PC-9 (cell line): ENCODE results near the gene PIH1D1. TPM values are rescaled to one million over a fixed set of nuclear protein-coding genes. Genes with fewer than 3 reads are reported as not detected.

Experiments used
- BruUV-seq: library from RNA; stranded (reverse); fragments of 400-500 nt; replicated peaks from 2 replicates; lab custom pipeline; 2021; lab: Mats Ljungman, UMichigan
- CTCF ChIA-PET: fragments of 300-600 bp; sonication (Branson Sonifier 250); formaldehyde crosslinking; loops from one replicate; lab custom pipeline; 2022; ENCODE audit warnings: antibody characterized with exemption; lab: Charles Lee
- POLR2A ChIA-PET: fragments of 300-600 bp; sonication (Branson Sonifier 250); formaldehyde crosslinking; loops from one replicate; lab custom pipeline; 2022; ENCODE audit warnings: antibody characterized with exemption; ENCODE audit not compliant: unreplicated experiment; lab: Charles Lee
- DNase-seq, 2 experiments: peaks; one replicate each; pipeline versions ENCODE4 v3.0.0 to v3.0.0-alpha.2; 2015 to 2022; ENCODE audit warnings: mixed read lengths in 1 of 2
- H2AFZ ChIP-seq: fragments of 200-600 bp; sonication (generic); 2 replicates; pipeline ENCODE4 v1.8.1; 2017; ENCODE audit warnings: antibody characterized with exemption
- H3F3A ChIP-seq: fragments of 200-600 bp; sonication (generic); 2 replicates; pipeline ENCODE4 v1.8.1; 2017; ENCODE audit warnings: antibody characterized with exemption, mild to moderate bottlenecking, low read depth; ENCODE audit not compliant: insufficient read depth
- H3K27ac ChIP-seq: fragments of 200-600 bp; sonication (generic); 2 replicates; pipeline ENCODE4 v1.6.1; 2016; ENCODE audit warnings: mixed run types
- H3K27me3 ChIP-seq: fragments of 200-600 bp; sonication (generic); 2 replicates; pipeline ENCODE4 v1.6.1; 2016; ENCODE audit warnings: low read depth, mixed run types; ENCODE audit not compliant: insufficient read depth
- H3K36me3 ChIP-seq: fragments of 200-600 bp; sonication (generic); 2 replicates; pipeline ENCODE4 v1.6.1; 2016; ENCODE audit warnings: low read depth, mixed run types
- H3K4me1 ChIP-seq: fragments of 200-600 bp; sonication (generic); replicated peaks from 2 replicates; pipeline ENCODE4 v1.6.1; 2016; ENCODE audit warnings: mixed run types; ENCODE audit not compliant: insufficient read depth
- H3K4me2 ChIP-seq: fragments of 200-600 bp; sonication (generic); 2 replicates; pipeline ENCODE4 v1.6.1; 2017; ENCODE audit warnings: mixed run types
- H3K4me3 ChIP-seq: fragments of 200-600 bp; sonication (generic); 2 replicates; pipeline ENCODE4 v1.6.1; 2016; ENCODE audit warnings: mixed run types
- H3K79me2 ChIP-seq: fragments of 200-600 bp; sonication (generic); 2 replicates; pipeline ENCODE4 v1.6.1; 2017; ENCODE audit warnings: low read depth, mixed run types
- H3K9me2 ChIP-seq: fragments of 200-600 bp; sonication (generic); 2 replicates; pipeline ENCODE4 v1.8.1; 2017; ENCODE audit warnings: mild to moderate bottlenecking; ENCODE audit not compliant: insufficient read depth
- H3K9me3 ChIP-seq: fragments of 200-600 bp; sonication (generic); 2 replicates; pipeline ENCODE4 v1.8.1; 2016; ENCODE audit warnings: low read depth; ENCODE audit not compliant: insufficient read depth
- H4K20me1 ChIP-seq: fragments of 200-600 bp; sonication (generic); 2 replicates; pipeline ENCODE4 v1.8.1; 2017; ENCODE audit not compliant: insufficient read depth
- CTCF ChIP-seq: fragments of 200-600 bp; sonication (generic); conservative IDR thresholded peaks from 2 replicates; pipeline ENCODE4 v1.6.1; 2017; ENCODE audit warnings: mixed run types, antibody characterized with exemption, mild to moderate bottlenecking, moderate library complexity
- EZH2 ChIP-seq: fragments of 200-600 bp; sonication (generic); IDR thresholded peaks from 2 replicates; pipeline ENCODE4 v1.8.0; 2017; ENCODE audit warnings: antibody characterized with exemption, low read depth
- intact Hi-C: fragments of 100-400 bp; cut with micrococcal nuclease; formaldehyde crosslinking; loops from one replicate; pipeline ENCODE4 v1.10.0; 2022; ENCODE audit not compliant: unreplicated experiment
- total RNA-seq: library from RNA; stranded (reverse); gene quantifications from 2 replicates; pipeline ENCODE4 v1.2.3, GENCODE V29; 2021

PIH1D1 gene
- total RNA-seq, 1 experiment from 2014 or later = 156 TPM

GRCh38 chr19:49442354-49442753 lies 9.3 kb downstream of the PIH1D1 start:
- ChIA-PET POLR2A (interaction anchor here (0.6 to 0.7 kb wide), 4 partner anchors 9 to 198 kb away, joined by 3 to 6 read pairs (median 4); no protein-coding TSS in a partner anchor), CTCF (interaction anchor here (0.5 to 0.6 kb wide), 5 partner anchors 13 to 315 kb away, joined by 3 to 16 read pairs (median 7); partner anchors contain the start of gene RCN3)
- Histone ChIP-seq H3K27ac (no peak overlapping the region), H3K4me1 (peaks cover 9% of the 10 kb centered on the region; the same call in 1 of the 2 replicates), H3K36me3 (no peaks in the 10 kb centered on the region; the same call in 1 of the 2 replicates), H3K4me3 (peak overlapping the region; percentile 83; the same call in 1 of the 2 replicates), H4K20me1 (no peaks in the 10 kb centered on the region), H3K27me3 (peaks cover 37% of the 10 kb centered on the region), H3K4me2 (peak overlapping the region; percentile 89), H3F3A (peaks cover 46% of the 10 kb centered on the region), H3K9me3 (no peaks in the 10 kb centered on the region), H2AFZ (peak overlapping the region; percentile 96), H3K79me2 (no peaks in the 10 kb centered on the region), H3K9me2 (no peaks in the 10 kb centered on the region)
- no peak for DNase-seq
- BruUV-seq = no TSS peak
- intact Hi-C loops = loop anchor here (10.0 kb wide), 1 partner anchor 178 kb away; no protein-coding TSS in a partner anchor
- TF ChIP-seq EZH2 (no peak), CTCF (no peak)

DNA sequence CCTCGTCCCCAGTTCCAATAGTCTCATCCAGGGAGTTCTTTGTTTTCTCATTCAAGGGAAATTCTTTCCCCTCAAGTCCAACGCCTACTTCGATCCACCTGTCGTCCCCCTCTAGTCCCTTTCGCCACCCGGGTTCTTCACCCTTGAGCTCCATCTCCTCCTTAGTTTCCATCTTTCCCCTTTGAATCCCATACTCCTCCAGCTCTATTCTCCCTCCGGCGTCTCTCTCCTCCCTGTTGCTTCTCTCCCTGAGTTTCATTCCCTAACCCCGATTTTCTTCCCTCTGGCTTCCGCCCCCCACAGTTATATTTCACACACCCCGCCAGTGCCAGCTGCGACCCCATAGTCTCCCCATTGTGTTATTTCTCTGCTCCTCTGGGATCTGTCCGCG lies 9.7 kb downstream of the PIH1D1 start:
- ChIA-PET POLR2A (interaction anchor here (0.6 kb wide), 1 partner anchor 9 kb away, joined by 6 read pairs; no protein-coding TSS in a partner anchor), CTCF (interaction anchor here (0.6 kb wide), 2 partner anchors 278 to 314 kb away, joined by 7 to 9 read pairs; no protein-coding TSS in a partner anchor)

More for the DNA sequence above, 9.7 kb downstream of the PIH1D1 start:
- no peak for DNase-seq
- Histone ChIP-seq H2AFZ (no peak overlapping the region), H3K4me2 (peak overlapping the region; percentile 89; the same call in 1 of the 2 replicates), H3K27ac (no peak overlapping the region), H3K4me1 (peaks cover 9% of the 10 kb centered on the region; the same call in 1 of the 2 replicates), H3K9me3 (no peaks in the 10 kb centered on the region), H3K27me3 (peaks cover 40% of the 10 kb centered on the region), H3K79me2 (no peaks in the 10 kb centered on the region), H4K20me1 (no peaks in the 10 kb centered on the region), H3K4me3 (peak overlapping the region; percentile 83; the same call in 1 of the 2 replicates), H3F3A (peaks cover 43% of the 10 kb centered on the region), H3K36me3 (no peaks in the 10 kb centered on the region; the same call in 1 of the 2 replicates), H3K9me2 (no peaks in the 10 kb centered on the region)
- BruUV-seq = no TSS peak
- TF ChIP-seq EZH2 (no peak), CTCF (no peak)
- intact Hi-C loops = loop anchor here (10.0 kb wide), 1 partner anchor 177 kb away; no protein-coding TSS in a partner anchor
